HS-5 (cell line): ENCODE measurements around the gene USH2A.

Experiments
- DNase-seq: peaks from one replicate; pipeline ENCODE4 v3.0.0-alpha.2; 2012; ENCODE audit warnings: low read depth

USH2A gene

GRCh38 chr1:216123446-216124191, 299.6 kb downstream of the USH2A start:
- DNase-seq, result no peak

- DNase-seq, result no peak
Measured at GRCh38 chr1:216119600-216119999, 303.6 kb downstream of the USH2A start.

- DNase-seq, result no peak
Measured at GRCh38 chr1:216114180-216114579, 309.1 kb downstream of the USH2A start.

- DNase-seq, result peak; percentile 8
Measured at GRCh38 chr1:216113181-216113580, 310.1 kb downstream of the USH2A start.

GRCh38 chr1:216111842-216112241, 311.4 kb downstream of the USH2A start:
- no peak for DNase-seq

GRCh38 chr1:216095400-216095799, 327.8 kb downstream of the USH2A start:
- no peak for DNase-seq

- no peak for DNase-seq
Measured at GRCh38 chr1:216090556-216090955, 332.7 kb downstream of the USH2A start.

GRCh38 chr1:216086678-216087077, 336.6 kb downstream of the USH2A start:
- no peak for DNase-seq

- no peak for DNase-seq
Measured at GRCh38 chr1:216081445-216081844, 341.8 kb downstream of the USH2A start.

- no peak for DNase-seq
Measured at GRCh38 chr1:216076751-216077150, 346.5 kb downstream of the USH2A start.

GRCh38 chr1:216075339-216075738, 347.9 kb downstream of the USH2A start:
- DNase-seq, result peak; percentile 20

GRCh38 chr1:216073793-216074595, 349.3 kb downstream of the USH2A start:
- no peak for DNase-seq

- no peak for DNase-seq
Measured at GRCh38 chr1:216071262-216071661, 352.0 kb downstream of the USH2A start.

GRCh38 chr1:216064643-216065042, 358.6 kb downstream of the USH2A start:
- DNase-seq, result peak; percentile 33

- no peak for DNase-seq
Measured at GRCh38 chr1:216057947-216058346, 365.3 kb downstream of the USH2A start.

- no peak for DNase-seq
Measured at GRCh38 chr1:216057063-216057462, 366.2 kb downstream of the USH2A start.

GRCh38 chr1:216055004-216055403, 368.2 kb downstream of the USH2A start:
- DNase-seq, result no peak

- DNase-seq, result no peak
Measured at GRCh38 chr1:216054600-216054999, 368.6 kb downstream of the USH2A start.

- DNase-seq, result no peak
Measured at GRCh38 chr1:216051071-216051470, 372.2 kb downstream of the USH2A start.

- DNase-seq, result no peak
Measured at GRCh38 chr1:216049741-216050430, 373.4 kb downstream of the USH2A start.

- no peak for DNase-seq
Measured at GRCh38 chr1:216047811-216048572, 375.3 kb downstream of the USH2A start.

- DNase-seq, result no peak
Measured at GRCh38 chr1:216046336-216046735, 376.9 kb downstream of the USH2A start.
